COR-L47 (cell line): Measurements from ENCODE around the gene USHBP1.
"Not testable (repeated sequence)": the region's sequence is repeated elsewhere in the genome, so short reads cannot be mapped to it uniquely, and the experiment has no call there.

ENCODE experiments used
- DNase-seq: peaks from one replicate; lab custom pipeline; 2025; lab: John Stamatoyannopoulos, UW

Gene USHBP1

GRCh38 chr19:17294051-17294891, 29.7 kb upstream of the USHBP1 start:
- peak; percentile 6 for DNase-seq

GRCh38 chr19:17293605-17294004, 29.1 kb upstream of the USHBP1 start:
- DNase-seq = no peak

GRCh38 chr19:17292301-17293074, 27.9 kb upstream of the USHBP1 start:
- DNase-seq = peak; percentile 26

GRCh38 chr19:17289489-17289888, 24.9 kb upstream of the USHBP1 start:
- no peak for DNase-seq

- no peak for DNase-seq
These were observed 22.2 kb upstream of the USHBP1 start for GRCh38 chr19:17286752-17287151.

GRCh38 chr19:17286263-17286662, 21.7 kb upstream of the USHBP1 start:
- DNase-seq = no peak

- DNase-seq = no peak
These were observed 21.0 kb upstream of the USHBP1 start for GRCh38 chr19:17285415-17286135.

GRCh38 chr19:17283504-17283996, 19.0 kb upstream of the USHBP1 start:
- DNase-seq = no peak

- DNase-seq = peak; percentile 82
These were observed 18.1 kb upstream of the USHBP1 start for GRCh38 chr19:17282488-17283125.

GRCh38 chr19:17281391-17282304, 17.1 kb upstream of the USHBP1 start, which contains the start of gene ANKLE1:
ANKLE1 (plus strand) TSS chr19:17281901; CDS start chr19:17281921, 20 bp downstream.
- DNase-seq = no peak

- no peak for DNase-seq
These were observed 14.9 kb upstream of the USHBP1 start for GRCh38 chr19:17279436-17279835.

GRCh38 chr19:17275441-17276175, 11.1 kb upstream of the USHBP1 start:
- DNase-seq = no peak

- DNase-seq = not testable (repeated sequence)
These were observed 10.3 kb upstream of the USHBP1 start for GRCh38 chr19:17274892-17275291.

GRCh38 chr19:17268754-17269153, 4.2 kb upstream of the USHBP1 start:
- DNase-seq = no peak

GRCh38 chr19:17266975-17267788, 2.6 kb upstream of the USHBP1 start, which contains the start of gene BABAM1:
BABAM1 (plus strand) TSS chr19:17267443; CDS start chr19:17268807, 1,364 bp downstream.
- peak; percentile 96 for DNase-seq

- DNase-seq = no peak
These were observed 2.0 kb upstream of the USHBP1 start for GRCh38 chr19:17266589-17266974.

GRCh38 chr19:17266026-17266425, 1.5 kb upstream of the USHBP1 start:
- no peak for DNase-seq

- no peak for DNase-seq
These were observed 569 bp downstream of the USHBP1 start for GRCh38 chr19:17263712-17264640.
